ENCODE results near the gene EXOC1.

- TF ChIP-seq YY1 (IDR thresholded peaks at IDR 0.05; ENCODE audit: low read depth) (no peak), MAX (IDR thresholded peaks at IDR 0.05) (no peak), CEBPB (IDR thresholded peaks at IDR 0.05) (no peak), EP300 (IDR thresholded peaks at IDR 0.05; ENCODE audit: borderline replicate concordance) (no peak), TAF1 (IDR thresholded peaks at IDR 0.05; ENCODE audit: low read depth) (no peak), USF1 (IDR thresholded peaks at IDR 0.05) (no peak)
These were observed 73.2 kb downstream of the EXOC1 start for GRCh38 chr4:55926610-55927009.
